SHP77 treated with DMSO at 0.1 percent for 48 hours (cell line): ENCODE measurements around the gene PPP1R13B.
"Not testable (repeated sequence)": the region's sequence is repeated elsewhere in the genome, so short reads cannot be mapped to it uniquely, and the experiment has no call there.

Experiments
- DNase-seq: peaks from one replicate; lab custom pipeline; 2025; lab: John Stamatoyannopoulos, UW

PPP1R13B gene

GRCh38 chr14:103793192-103793591, 54.2 kb downstream of the PPP1R13B start:
- not testable (repeated sequence) for DNase-seq

GRCh38 chr14:103788086-103788485, 59.3 kb downstream of the PPP1R13B start:
- DNase-seq: no peak

- DNase-seq: no peak
Observed at GRCh38 chr14:103782376-103782775, 65.0 kb downstream of the PPP1R13B start.

DNA sequence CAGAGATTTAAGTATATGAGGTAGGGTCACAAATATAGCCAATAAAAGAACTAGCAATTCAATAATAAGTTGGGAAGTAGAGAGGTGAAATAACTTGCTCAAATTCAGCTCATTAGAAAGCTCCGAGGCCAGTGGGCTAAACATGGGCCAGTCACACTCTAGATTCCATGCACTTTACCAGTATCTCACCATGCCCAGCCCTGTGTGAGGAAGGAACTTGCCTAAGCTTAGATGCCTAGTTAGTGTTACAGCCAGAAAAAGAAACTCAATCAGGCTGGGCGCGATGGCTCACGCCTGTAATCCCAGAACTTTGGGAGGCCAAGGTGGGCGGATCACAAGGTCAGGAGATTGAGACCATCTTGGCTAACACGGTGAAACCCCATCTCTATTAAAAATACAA, 71.1 kb downstream of the PPP1R13B start:
- not testable (repeated sequence) for DNase-seq

DNA sequence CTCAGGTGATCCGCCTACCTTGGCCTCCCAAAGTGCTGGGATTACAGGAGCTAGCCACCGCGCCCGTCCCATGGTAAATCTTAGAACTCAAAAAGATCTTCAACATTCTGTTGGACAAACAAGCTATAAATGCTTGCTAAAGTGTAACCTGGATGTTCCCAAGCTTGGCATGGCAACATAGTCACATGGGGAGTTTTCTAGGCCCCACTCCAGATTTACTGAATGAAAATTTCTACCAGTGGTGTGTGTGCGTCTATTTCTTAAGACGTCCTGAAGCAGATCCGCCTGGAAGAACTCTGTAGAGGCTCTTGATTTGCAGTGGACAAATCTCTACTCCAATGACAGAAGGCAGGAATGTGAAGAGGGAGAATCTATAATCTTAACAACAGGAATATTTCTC, 71.9 kb downstream of the PPP1R13B start:
- no peak for DNase-seq

GRCh38 chr14:103773521-103773920, 73.9 kb downstream of the PPP1R13B start:
- DNase-seq: no peak

DNA sequence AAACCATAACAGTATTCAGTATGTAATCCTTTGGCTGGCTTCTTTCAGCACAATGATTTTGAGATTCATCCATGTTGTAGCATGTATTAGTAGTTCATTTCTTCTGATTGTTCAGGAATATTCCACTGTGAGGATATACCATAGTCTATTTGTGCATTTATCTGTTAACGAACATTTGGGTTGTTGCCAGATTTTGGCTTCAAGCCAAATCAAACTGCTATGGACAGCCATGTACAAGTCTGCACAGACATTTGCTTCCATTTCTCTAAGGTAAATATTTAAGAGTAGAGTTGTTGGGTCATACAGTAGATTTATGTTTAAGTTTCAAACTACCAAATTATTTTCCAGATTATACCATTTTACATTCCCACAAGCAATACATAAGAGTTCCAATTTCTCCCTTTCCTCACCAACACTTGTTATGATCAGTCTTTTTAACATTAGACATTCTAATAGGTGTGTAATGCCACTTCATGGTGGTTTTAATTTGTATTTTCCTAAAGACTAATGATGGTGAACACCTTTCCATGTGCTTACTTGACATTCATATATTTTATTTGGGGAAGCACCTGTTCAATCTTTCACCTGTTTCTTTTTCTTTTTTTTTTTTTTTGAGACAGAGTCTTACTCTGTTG, 75.2 kb downstream of the PPP1R13B start:
- no peak for DNase-seq

DNA sequence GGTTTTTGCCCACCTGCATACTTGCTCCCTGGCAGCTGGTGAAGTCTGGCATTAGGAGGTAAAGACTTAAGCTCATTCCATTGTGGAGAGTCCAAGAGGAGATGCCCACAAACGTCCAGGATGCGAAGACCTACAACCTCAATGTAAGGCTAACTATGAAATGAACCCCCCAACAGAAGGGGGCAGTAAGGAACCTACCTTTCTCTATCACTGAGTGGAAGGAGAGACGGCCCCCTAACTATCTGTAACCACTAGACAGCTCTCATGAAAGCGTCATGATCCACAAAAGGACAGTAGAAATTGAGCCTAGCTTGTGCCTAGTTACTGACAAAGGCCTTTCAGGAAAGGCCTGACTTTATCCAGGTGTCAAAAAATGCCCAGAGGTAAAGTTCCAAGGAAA, 76.5 kb downstream of the PPP1R13B start:
- no peak for DNase-seq

GRCh38 chr14:103770500-103770899, 76.9 kb downstream of the PPP1R13B start:
- no peak for DNase-seq

DNA sequence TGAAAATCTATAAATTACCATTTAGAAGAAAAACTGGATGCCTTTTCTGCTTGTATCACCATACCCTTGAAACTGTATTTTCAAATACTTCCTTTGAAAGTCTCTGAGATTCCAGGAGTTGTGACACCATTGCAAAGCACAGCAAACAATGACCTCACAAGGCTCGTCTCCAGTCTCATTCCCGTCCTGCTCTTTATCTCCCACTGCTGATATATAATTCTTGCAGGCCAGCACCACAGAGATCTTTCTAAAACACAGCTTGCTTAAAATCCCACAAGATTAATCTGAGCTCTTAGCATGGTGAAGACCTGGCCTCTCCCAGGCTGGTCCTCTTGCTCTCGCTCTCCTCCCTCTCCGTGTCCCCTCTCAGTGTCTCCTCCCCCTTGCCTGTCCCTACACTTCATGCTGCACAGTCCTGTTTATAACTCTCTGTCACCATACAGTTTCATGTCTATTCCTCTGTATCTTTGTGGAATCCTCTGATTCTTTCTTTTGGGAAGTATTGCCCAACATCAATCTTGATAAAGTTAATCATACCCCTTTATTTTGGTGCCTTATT, 80.0 kb downstream of the PPP1R13B start:
- DNase-seq: no peak

DNA sequence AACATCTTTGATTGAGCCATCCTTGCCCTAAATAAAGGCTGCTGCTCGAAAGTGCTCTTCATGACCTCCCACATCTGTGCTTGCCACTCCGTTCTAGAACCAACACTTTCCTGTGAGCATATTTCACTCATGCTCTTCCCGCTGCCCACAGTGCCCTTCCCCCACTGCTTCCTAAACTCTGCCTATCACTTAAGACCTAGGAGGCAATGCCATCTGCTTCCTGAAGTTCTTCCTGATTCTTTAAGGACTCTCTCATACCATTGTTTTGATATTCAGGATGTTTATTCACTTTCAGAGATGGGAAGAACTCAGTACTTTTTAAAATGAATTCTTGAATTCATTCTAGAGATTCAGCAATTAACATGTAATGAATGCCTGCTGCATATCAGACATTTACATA, 81.8 kb downstream of the PPP1R13B start:
- no peak for DNase-seq

DNA sequence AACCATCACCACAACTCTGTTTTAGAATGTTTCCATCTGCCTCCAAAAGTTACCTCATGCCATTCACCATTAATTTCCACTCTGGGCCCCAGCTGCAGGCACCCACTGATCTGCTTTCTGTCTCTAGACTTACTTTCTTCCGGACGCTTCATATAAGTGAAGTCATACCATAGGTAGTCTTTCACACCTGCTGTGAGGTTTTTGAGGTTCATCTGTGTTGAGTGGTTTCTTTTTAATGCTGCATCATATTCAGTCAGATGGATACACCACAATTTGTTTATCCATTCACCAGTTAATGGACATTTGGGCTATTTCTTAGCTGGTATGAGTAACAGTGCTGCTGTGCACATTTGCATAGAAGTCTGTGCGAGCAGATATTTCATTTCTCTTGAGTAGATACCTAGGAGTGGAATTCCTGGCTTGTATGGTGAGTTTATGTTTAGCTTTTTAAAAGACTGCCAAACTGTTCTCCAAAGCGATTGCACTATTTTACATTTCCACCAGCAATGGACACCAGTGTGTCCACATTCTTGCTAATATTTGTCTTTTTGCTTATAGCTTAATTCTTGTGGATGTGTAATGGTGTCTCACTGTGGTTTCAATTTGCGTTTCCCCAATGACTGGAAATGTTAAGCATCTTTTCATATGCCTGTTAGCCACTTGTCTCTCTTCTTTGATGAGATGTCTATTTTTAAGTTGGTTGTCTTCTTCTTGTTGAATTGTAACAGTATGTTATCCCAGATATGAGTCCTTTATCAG, 83.5 kb downstream of the PPP1R13B start:
- DNase-seq: no peak

GRCh38 chr14:103762541-103762940, 84.8 kb downstream of the PPP1R13B start:
- DNase-seq: no peak

- DNase-seq: no peak
Observed at GRCh38 chr14:103762036-103762435, 85.3 kb downstream of the PPP1R13B start.

- no peak for DNase-seq
Observed at GRCh38 chr14:103758059-103758776, 89.2 kb downstream of the PPP1R13B start.

DNA sequence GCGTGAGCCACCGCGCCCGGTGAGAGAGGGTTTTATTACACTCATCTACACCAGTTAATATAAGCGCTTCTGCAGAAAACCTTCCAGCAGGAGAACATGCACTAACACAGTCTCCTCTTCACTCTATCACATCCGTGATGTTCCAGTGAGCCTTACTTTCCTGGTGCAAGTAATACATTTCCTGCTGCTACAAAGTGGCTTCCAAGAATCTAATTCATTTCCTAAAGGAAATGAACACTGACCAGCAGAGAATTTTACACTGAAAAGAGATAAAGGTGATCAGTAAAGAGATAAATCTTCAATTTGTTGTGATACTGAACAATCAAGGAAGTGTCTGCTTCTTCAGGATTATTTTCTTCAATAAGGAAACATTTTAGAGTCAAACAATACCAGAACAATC, 92.3 kb downstream of the PPP1R13B start:
- DNase-seq: no peak

- DNase-seq: no peak
Observed at GRCh38 chr14:103753774-103754173, 93.6 kb downstream of the PPP1R13B start.

- DNase-seq: no peak
Observed at GRCh38 chr14:103749860-103750259, 97.5 kb downstream of the PPP1R13B start.

- DNase-seq: no peak
Observed at GRCh38 chr14:103749452-103749851, 97.9 kb downstream of the PPP1R13B start.

- DNase-seq: no peak
Observed at GRCh38 chr14:103748534-103748857, 98.9 kb downstream of the PPP1R13B start.

DNA sequence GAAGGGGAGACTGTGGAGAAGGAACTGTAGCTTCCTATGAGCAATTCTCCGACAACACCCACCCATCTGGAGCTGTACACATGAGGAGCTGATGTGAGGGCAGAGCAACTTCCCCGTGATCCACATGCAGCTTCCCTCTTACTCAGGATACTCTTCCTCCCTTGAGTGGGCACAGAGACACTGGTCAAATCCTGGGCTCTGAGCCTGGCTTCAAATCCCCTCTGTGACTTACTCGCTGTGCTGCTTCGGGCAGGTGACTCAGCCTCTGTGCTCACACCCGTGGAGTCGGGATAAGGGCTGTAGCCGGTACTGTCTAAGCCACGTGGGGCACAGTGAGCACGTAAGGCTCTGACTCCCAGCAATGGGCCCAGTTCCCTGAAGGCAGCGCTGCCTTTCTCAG, 100.7 kb downstream of the PPP1R13B start:
- DNase-seq: no peak

DNA sequence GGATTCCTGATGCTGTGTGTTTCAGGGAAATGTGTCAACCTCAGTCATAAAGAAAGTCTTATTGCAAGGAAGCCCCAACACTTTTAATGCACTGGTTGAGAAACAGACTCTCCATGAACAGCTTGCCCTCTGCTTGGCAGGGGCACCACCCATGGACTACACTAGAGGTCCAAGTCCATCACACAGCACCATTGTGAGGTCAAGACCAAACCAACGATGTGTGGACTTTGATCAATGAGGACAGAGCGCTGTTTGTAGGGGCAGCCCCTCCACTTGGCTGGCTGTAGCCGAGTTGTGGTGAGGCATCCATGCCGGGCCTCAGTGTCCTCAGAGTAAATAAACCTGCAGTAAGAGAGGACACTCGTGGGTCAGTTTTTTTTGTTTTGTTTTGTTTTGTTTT, 102.0 kb downstream of the PPP1R13B start:
- DNase-seq: no peak
